AG10803 (cell line): Measurements from ENCODE around the gene BTNL9.

Source experiments
- DNase-seq: peaks from one replicate; pipeline ENCODE4 v3.0.0; 2010; ENCODE audit warnings: low read depth
- H3K4me3 ChIP-seq: 2 replicates; pipeline ENCODE4 v1.5.1; 2011; ENCODE audit warnings: mild to moderate bottlenecking, low read length, control low read depth
- CTCF ChIP-seq: conservative IDR thresholded peaks from 2 replicates; pipeline ENCODE4 v1.5.1; 2011; ENCODE audit warnings: mild to moderate bottlenecking, low read length, control low read depth, inconsistent platforms

BTNL9 gene

GRCh38 chr5:181063514-181063913, 23.4 kb downstream of the BTNL9 start:
- H3K4me3 ChIP-seq: no peak overlapping the region
- TF ChIP-seq CTCF: no peak
- no peak for DNase-seq

GRCh38 chr5:181064987-181065386, 24.9 kb downstream of the BTNL9 start:
- no peak overlapping the region for H3K4me3 ChIP-seq
- no peak for DNase-seq
- TF ChIP-seq CTCF: no peak

- TF ChIP-seq CTCF: no peak
- no peak for DNase-seq
- no peak overlapping the region for H3K4me3 ChIP-seq
These were observed 29.9 kb downstream of the BTNL9 start for GRCh38 chr5:181069767-181070491.

- TF ChIP-seq CTCF: no peak
- H3K4me3 ChIP-seq: no peak overlapping the region
- no peak for DNase-seq
These were observed 30.5 kb downstream of the BTNL9 start for GRCh38 chr5:181070523-181070922.

- no peak for TF ChIP-seq CTCF
- no peak overlapping the region for H3K4me3 ChIP-seq
- DNase-seq: no peak
These were observed 31.2 kb downstream of the BTNL9 start for GRCh38 chr5:181071257-181071656.

GRCh38 chr5:181076920-181077319, 36.9 kb downstream of the BTNL9 start:
- no peak overlapping the region for H3K4me3 ChIP-seq
- DNase-seq: no peak
- TF ChIP-seq CTCF: no peak

GRCh38 chr5:181081989-181082388, 41.9 kb downstream of the BTNL9 start:
- H3K4me3 ChIP-seq: no peak overlapping the region
- no peak for TF ChIP-seq CTCF
- DNase-seq: no peak
